ENCODE data around the gene CMSS1.

DNA sequence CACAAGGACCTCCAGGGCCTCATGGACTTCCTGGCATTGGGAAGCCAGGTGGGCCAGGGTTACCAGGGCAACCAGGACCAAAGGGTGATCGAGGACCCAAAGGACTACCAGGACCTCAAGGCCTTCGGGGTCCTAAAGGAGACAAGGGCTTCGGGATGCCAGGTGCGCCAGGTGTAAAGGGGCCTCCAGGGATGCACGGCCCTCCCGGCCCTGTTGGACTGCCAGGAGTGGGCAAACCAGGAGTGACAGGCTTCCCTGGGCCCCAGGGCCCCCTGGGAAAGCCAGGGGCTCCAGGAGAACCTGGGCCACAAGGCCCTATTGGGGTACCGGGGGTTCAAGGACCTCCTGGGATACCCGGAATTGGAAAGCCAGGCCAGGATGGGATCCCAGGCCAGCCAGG is 23.2 kb upstream of the CMSS1 start:
- TF ChIP-seq CTCF (IDR thresholded peaks at IDR 0.05; ENCODE audit: insufficient read depth, low read length) = no peak
- TF ChIP-seq, protein P1, sequence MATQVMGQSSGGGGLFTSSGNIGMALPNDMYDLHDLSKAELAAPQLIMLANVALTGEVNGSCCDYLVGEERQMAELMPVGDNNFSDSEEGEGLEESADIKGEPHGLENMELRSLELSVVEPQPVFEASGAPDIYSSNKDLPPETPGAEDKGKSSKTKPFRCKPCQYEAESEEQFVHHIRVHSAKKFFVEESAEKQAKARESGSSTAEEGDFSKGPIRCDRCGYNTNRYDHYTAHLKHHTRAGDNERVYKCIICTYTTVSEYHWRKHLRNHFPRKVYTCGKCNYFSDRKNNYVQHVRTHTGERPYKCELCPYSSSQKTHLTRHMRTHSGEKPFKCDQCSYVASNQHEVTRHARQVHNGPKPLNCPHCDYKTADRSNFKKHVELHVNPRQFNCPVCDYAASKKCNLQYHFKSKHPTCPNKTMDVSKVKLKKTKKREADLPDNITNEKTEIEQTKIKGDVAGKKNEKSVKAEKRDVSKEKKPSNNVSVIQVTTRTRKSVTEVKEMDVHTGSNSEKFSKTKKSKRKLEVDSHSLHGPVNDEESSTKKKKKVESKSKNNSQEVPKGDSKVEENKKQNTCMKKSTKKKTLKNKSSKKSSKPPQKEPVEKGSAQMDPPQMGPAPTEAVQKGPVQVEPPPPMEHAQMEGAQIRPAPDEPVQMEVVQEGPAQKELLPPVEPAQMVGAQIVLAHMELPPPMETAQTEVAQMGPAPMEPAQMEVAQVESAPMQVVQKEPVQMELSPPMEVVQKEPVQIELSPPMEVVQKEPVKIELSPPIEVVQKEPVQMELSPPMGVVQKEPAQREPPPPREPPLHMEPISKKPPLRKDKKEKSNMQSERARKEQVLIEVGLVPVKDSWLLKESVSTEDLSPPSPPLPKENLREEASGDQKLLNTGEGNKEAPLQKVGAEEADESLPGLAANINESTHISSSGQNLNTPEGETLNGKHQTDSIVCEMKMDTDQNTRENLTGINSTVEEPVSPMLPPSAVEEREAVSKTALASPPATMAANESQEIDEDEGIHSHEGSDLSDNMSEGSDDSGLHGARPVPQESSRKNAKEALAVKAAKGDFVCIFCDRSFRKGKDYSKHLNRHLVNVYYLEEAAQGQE (IDR thresholded peaks at IDR 0.05; ENCODE audit: insufficient replicate concordance, low read depth) = no peak
- TF ChIP-seq POLR2AphosphoS5 (IDR thresholded peaks at IDR 0.05; ENCODE audit: low read depth) = no peak
- no peak for TF ChIP-seq GABPA (IDR thresholded peaks at IDR 0.05; ENCODE audit: low read depth)
